C4-2B (cell line): ENCODE results near the gene ARMC7.
"Not testable (repeated sequence)": the region's sequence is repeated elsewhere in the genome, so short reads cannot be mapped to it uniquely, and the experiment has no call there.

Experiments used
- H3K27ac ChIP-seq: fragments of 450-650 bp; 2 replicates; pipeline ENCODE4 v1.5.1; 2017
- CTCF ChIP-seq: fragments of 450-650 bp; conservative IDR thresholded peaks from 2 replicates; pipeline ENCODE4 v1.5.1; 2017; ENCODE audit warnings: mild to moderate bottlenecking
- ZFX ChIP-seq: fragments of 450-650 bp; IDR thresholded peaks from 2 replicates; pipeline ENCODE4 v1.6.1; 2017

The ARMC7 gene

GRCh38 chr17:75064460-75064859, 45.3 kb upstream of the ARMC7 start:
- TF ChIP-seq ZFX (no peak), CTCF (no peak)
- H3K27ac ChIP-seq = no peak overlapping the region

GRCh38 chr17:75064867-75065561, 44.8 kb upstream of the ARMC7 start:
- no peak overlapping the region for H3K27ac ChIP-seq

GRCh38 chr17:75065562-75066151, 44.1 kb upstream of the ARMC7 start:
- H3K27ac ChIP-seq = no peak overlapping the region
- TF ChIP-seq ZFX (no peak), CTCF (no peak)

More at GRCh38 chr17:75064867-75065561, 44.8 kb upstream of the ARMC7 start:
- TF ChIP-seq CTCF (no peak), ZFX (no peak)

- no peak overlapping the region for H3K27ac ChIP-seq
- TF ChIP-seq ZFX = no peak
- no peak for TF ChIP-seq CTCF
Measured at GRCh38 chr17:75067856-75068255, 41.9 kb upstream of the ARMC7 start.

GRCh38 chr17:75068750-75069149, 41.0 kb upstream of the ARMC7 start:
- TF ChIP-seq ZFX (no peak), CTCF (no peak)

GRCh38 chr17:75069783-75070182, 40.0 kb upstream of the ARMC7 start:
- no peak overlapping the region for H3K27ac ChIP-seq

More at GRCh38 chr17:75068750-75069149, 41.0 kb upstream of the ARMC7 start:
- H3K27ac ChIP-seq = no peak overlapping the region

GRCh38 chr17:75071478-75072271, 38.1 kb upstream of the ARMC7 start:
- not testable (repeated sequence) for H3K27ac ChIP-seq

More at GRCh38 chr17:75069783-75070182, 40.0 kb upstream of the ARMC7 start:
- TF ChIP-seq CTCF (no peak), ZFX (no peak)

GRCh38 chr17:75072909-75073308, 36.9 kb upstream of the ARMC7 start:
- H3K27ac ChIP-seq = not testable (repeated sequence)
